WERI-Rb-1 (cell line): ENCODE measurements around the gene RTF2.
"Not testable (repeated sequence)": the region's sequence is repeated elsewhere in the genome, so short reads cannot be mapped to it uniquely, and the experiment has no call there.

Experiments
- DNase-seq: peaks from one replicate; pipeline ENCODE4 v3.0.0-alpha.2; 2020
- H3K27ac ChIP-seq: fragments of 250-450 bp; sonication (Bioruptor Pico); 2 replicates; pipeline ENCODE4 v1.5.1; 2020; ENCODE audit warnings: mild to moderate bottlenecking, moderate library complexity
- H3K27me3 ChIP-seq: fragments of 250-450 bp; sonication (Bioruptor Pico); 2 replicates; pipeline ENCODE4 v1.5.1; 2021; ENCODE audit warnings: mild to moderate bottlenecking, low read depth, moderate library complexity; ENCODE audit not compliant: insufficient read depth, severe bottlenecking
- H3K36me3 ChIP-seq: fragments of 250-450 bp; sonication (Bioruptor Pico); 2 replicates; pipeline ENCODE4 v1.5.1; 2020; ENCODE audit warnings: mild to moderate bottlenecking, moderate library complexity
- H3K4me3 ChIP-seq: 2 replicates; pipeline ENCODE4 v1.5.1; 2011; ENCODE audit warnings: low read depth, mild to moderate bottlenecking, control low read depth, low read length
- H3K9me3 ChIP-seq: fragments of 250-450 bp; sonication (Bioruptor Pico); 2 replicates; pipeline ENCODE4 v1.5.1; 2021; ENCODE audit warnings: mild to moderate bottlenecking, moderate library complexity; ENCODE audit not compliant: severe bottlenecking
- TF ChIP-seq, protein P1 (sequence below): IDR thresholded peaks from 2 replicates; pipeline ENCODE4 v1.5.1; 2011; ENCODE audit warnings: low read depth, mild to moderate bottlenecking, control low read depth, inconsistent platforms, low read length

Gene RTF2

GRCh38 chr20:56522311-56522710, 53.9 kb downstream of the RTF2 start:
- no peak for DNase-seq
- TF ChIP-seq, protein P1, sequence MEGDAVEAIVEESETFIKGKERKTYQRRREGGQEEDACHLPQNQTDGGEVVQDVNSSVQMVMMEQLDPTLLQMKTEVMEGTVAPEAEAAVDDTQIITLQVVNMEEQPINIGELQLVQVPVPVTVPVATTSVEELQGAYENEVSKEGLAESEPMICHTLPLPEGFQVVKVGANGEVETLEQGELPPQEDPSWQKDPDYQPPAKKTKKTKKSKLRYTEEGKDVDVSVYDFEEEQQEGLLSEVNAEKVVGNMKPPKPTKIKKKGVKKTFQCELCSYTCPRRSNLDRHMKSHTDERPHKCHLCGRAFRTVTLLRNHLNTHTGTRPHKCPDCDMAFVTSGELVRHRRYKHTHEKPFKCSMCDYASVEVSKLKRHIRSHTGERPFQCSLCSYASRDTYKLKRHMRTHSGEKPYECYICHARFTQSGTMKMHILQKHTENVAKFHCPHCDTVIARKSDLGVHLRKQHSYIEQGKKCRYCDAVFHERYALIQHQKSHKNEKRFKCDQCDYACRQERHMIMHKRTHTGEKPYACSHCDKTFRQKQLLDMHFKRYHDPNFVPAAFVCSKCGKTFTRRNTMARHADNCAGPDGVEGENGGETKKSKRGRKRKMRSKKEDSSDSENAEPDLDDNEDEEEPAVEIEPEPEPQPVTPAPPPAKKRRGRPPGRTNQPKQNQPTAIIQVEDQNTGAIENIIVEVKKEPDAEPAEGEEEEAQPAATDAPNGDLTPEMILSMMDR = no peak
- Histone ChIP-seq H3K27ac (no peak overlapping the region), H3K36me3 (peaks cover 23% of the 10 kb centered on the region), H3K4me3 (no peak overlapping the region), H3K9me3 (peaks cover 8% of the 10 kb centered on the region), H3K27me3 (no peaks in the 10 kb centered on the region)

DNA sequence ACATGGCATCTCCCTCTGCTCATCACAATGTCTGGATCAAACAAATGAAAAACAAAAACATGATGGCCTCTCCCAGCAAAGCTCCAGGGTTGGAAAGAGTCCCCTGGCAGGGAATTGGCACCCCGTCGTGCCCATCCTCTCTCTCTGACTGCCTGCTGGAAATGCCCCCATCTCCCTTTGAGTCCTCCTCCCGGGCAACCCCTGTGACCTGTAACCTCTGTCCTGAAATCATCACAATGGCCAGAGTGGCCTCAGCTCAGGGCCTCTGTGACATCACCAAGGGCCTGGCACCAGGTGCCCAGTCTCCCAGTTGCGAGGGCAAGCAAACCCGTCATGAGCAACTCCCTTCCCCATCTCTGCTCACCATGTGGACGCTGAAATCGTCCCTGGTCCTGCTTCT, 56.0 kb downstream of the RTF2 start, which contains the start of gene FAM209A:
TSS of gene FAM209A (plus strand) at position 301 of the 400 bp plus-strand sequence. CDS start at position 366, 65 bp downstream.
- not testable (repeated sequence) for H3K27ac ChIP-seq, H3K36me3 ChIP-seq, H3K9me3 ChIP-seq, DNase-seq, H3K4me3 ChIP-seq, H3K27me3 ChIP-seq

DNA sequence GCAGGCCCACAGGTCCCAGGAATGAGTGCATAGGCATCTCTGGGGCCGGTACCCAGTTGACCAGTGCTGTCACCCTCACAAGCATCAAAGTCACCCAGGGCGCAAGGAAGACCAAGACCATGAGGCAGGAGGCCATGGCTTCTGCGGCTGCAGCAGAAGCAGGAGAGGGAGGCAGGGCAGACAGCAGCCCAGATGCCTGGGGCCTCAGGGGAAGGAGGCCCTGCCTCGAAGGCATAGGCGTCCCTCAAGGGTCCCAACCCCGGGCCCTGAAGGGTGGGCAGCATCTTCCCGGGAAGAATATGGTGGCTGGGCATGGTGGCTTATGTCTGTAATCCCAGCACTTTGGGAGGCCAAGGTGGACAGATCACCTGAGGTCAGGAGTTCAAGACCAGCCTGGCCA, 59.1 kb downstream of the RTF2 start:
- H3K4me3 ChIP-seq = no peak overlapping the region
- no peaks in the 10 kb centered on the region for H3K9me3 ChIP-seq
- TF ChIP-seq, protein P1 = no peak
- no peaks in the 10 kb centered on the region for H3K36me3 ChIP-seq
- H3K27ac ChIP-seq = no peak overlapping the region
- no peak for DNase-seq
- H3K27me3 ChIP-seq = peaks cover 4% of the 10 kb centered on the region

- not testable (repeated sequence) for H3K27ac ChIP-seq, H3K9me3 ChIP-seq, H3K4me3 ChIP-seq, DNase-seq, H3K36me3 ChIP-seq
- H3K27me3 ChIP-seq = peaks cover 26% of the 10 kb centered on the region
Observed at GRCh38 chr20:56532946-56533345, 64.5 kb downstream of the RTF2 start, which contains the start of gene FAM209B. TSS of gene FAM209B (plus strand) at chr20:56533246. CDS start at chr20:56533342, 96 bp downstream.

GRCh38 chr20:56537997-56538396, 69.6 kb downstream of the RTF2 start:
- H3K4me3 ChIP-seq = no peak overlapping the region
- no peaks in the 10 kb centered on the region for H3K9me3 ChIP-seq
- no peaks in the 10 kb centered on the region for H3K36me3 ChIP-seq
- H3K27ac ChIP-seq = no peak overlapping the region
- peaks cover 48% of the 10 kb centered on the region for H3K27me3 ChIP-seq
- TF ChIP-seq, protein P1 = no peak
- no peak for DNase-seq

- peaks cover 51% of the 10 kb centered on the region for H3K27me3 ChIP-seq
- no peak overlapping the region for H3K4me3 ChIP-seq
- no peaks in the 10 kb centered on the region for H3K36me3 ChIP-seq
- no peaks in the 10 kb centered on the region for H3K9me3 ChIP-seq
- no peak for DNase-seq
- no peak overlapping the region for H3K27ac ChIP-seq
- TF ChIP-seq, protein P1 = no peak
Observed at GRCh38 chr20:56540415-56540814, 72.0 kb downstream of the RTF2 start.

DNA sequence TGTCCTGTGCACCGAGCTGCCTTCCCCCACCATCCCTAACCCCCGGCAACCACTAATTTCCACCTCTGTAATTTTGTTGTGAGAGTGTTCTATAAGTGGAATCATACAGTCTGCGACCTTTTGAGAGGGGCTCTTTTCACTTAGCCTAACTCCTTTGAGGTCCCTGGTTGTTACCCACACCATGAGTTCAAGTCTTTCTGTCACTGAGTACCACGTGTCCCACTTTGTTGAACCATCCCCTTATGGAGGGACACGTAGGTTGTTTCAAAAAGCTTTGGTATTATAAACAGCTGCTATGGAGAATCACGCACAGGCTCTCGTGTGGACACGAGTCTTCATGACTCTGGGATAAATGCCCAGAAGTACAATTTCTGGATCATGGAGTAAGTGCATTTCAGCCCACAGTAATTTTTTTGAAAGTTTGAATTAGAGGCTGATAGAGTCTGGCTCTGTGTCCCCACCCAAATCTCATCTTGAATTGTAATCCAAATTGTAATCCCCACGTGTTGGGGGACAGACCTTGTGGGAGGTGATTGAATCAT, 74.1 kb downstream of the RTF2 start:
- H3K4me3 ChIP-seq = no peak overlapping the region
- no peak overlapping the region for H3K27ac ChIP-seq
- no peak for DNase-seq
- H3K27me3 ChIP-seq = peaks cover 50% of the 10 kb centered on the region
- H3K9me3 ChIP-seq = no peaks in the 10 kb centered on the region
- H3K36me3 ChIP-seq = no peaks in the 10 kb centered on the region
- TF ChIP-seq, protein P1 = no peak
